NCI-H2107 treated with DMSO at 0.1 percent for 48 hours (cell line): ENCODE measurements around the gene COL27A1.

Experiments used
- DNase-seq: peaks from one replicate; lab custom pipeline; 2025; ENCODE audit not compliant: unreplicated experiment; lab: John Stamatoyannopoulos, UW

Gene COL27A1

GRCh38 chr9:114238891-114239875 lies 83.8 kb downstream of the COL27A1 start:
- no peak for DNase-seq

- DNase-seq, result no peak
Measured at GRCh38 chr9:114240216-114240615, 84.9 kb downstream of the COL27A1 start.

- no peak for DNase-seq
Measured at GRCh38 chr9:114240647-114241558, 85.6 kb downstream of the COL27A1 start.

DNA sequence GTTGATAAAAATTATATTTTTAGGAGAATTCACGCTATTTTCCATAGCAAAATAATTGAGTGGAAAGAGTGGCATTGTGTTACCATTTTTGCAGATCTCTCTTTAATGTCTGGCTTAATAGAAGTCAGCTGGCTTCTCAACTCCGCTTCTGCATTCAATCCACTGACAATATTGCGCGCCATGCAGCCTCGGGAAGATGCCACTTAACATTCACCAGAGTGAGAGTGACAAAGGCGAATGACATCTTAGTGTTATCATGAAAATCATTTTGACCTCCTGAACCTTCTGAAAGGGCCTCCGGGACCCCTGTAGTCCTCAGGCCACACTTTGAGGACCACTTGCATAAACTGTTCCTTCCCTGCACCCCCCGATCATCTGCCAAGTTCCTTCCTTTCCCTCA lies 87.5 kb downstream of the COL27A1 start:
- no peak for DNase-seq

DNA sequence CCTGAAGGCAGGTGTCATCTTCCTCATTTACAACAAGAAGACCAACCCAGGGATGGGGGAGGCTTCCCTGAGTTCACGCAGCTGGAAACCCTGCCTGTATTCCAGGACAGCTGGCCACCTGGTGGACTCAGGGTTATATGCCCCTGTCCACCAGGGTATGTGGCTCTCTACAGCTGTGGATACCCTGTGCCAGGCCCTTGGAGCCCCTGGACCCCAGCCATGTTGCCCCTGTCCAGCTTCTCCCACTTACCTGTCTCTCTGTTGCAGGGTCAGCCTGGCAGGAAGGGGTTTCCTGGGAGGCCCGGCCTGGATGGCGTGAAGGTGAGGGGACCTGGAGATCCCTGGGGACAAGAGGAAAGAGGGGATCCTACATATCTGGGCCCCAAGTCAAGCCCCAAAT lies 87.9 kb downstream of the COL27A1 start:
- no peak for DNase-seq

- DNase-seq, result no peak
Measured at GRCh38 chr9:114244570-114244969, 89.2 kb downstream of the COL27A1 start.

- no peak for DNase-seq
Measured at GRCh38 chr9:114246558-114246957, 91.2 kb downstream of the COL27A1 start.

- no peak for DNase-seq
Measured at GRCh38 chr9:114247077-114247476, 91.7 kb downstream of the COL27A1 start.

GRCh38 chr9:114247491-114247890 lies 92.2 kb downstream of the COL27A1 start:
- no peak for DNase-seq

DNA sequence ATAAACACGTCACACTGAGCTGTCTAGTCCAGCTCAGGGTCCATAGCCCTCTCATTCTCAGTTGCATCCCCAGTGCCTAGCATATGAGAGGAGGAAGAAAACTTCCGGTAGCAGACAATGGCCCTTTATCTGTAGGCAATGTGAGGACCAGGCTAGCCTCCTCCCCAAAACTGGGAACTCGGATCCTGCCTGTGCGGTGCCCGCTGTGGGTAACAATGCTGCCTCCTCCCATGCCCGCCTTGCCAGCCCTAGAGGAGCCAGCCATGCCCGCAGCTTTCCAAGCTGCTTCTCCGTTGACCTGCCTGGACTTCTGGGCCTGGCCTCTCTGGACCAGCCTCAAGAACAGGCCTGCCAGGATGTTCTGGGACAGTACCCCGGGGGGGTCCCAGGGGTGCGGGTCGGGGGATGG lies 93.0 kb downstream of the COL27A1 start:
- DNase-seq, result no peak

- DNase-seq, result no peak
Measured at GRCh38 chr9:114249424-114250234, 94.3 kb downstream of the COL27A1 start.

DNA sequence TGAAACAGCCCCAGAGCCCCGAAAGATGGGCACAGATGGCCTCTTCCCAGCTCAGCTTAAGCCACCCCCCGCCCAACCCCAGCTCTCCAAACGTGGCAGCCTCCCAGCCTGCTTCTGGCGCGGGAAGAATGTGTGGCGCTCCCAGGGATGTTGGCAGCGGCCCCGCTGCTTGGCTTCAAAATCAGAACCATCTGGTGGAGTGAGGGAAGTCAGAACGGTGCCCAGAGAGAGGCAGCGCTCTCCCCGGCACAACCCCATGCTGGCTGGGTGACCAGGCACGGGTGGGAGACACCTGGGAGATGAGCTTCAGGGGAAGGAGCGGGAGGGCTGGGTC lies 94.9 kb downstream of the COL27A1 start:
- DNase-seq, result no peak

- DNase-seq, result no peak
Measured at GRCh38 chr9:114250648-114251047, 95.3 kb downstream of the COL27A1 start.

GRCh38 chr9:114252394-114252793 lies 97.1 kb downstream of the COL27A1 start:
- DNase-seq, result no peak

DNA sequence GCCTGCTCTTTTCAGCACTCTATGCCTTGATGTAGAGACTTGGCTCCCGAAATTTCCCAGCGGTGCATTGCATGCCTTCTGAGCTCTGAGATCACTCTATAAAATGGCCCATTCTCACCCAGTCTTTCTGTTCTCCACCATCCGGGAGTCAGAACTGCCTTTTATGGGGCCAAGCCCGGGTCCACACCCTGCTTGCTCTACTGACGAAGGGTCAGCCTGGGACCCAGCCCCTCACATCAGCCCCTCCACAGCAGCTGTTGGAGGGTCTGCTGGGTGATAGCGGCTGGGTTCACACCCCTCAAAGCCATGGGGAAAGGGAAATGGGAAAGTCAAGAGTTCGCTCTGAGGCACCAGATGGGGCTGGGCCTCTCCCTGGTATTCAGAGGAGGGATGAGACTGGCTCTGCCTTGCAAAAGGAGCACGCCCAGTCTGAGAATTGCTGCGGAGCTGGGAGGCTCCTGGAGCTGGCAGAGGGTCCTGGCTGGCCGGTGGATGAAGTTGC lies 101.5 kb downstream of the COL27A1 start:
- DNase-seq, result no peak

DNA sequence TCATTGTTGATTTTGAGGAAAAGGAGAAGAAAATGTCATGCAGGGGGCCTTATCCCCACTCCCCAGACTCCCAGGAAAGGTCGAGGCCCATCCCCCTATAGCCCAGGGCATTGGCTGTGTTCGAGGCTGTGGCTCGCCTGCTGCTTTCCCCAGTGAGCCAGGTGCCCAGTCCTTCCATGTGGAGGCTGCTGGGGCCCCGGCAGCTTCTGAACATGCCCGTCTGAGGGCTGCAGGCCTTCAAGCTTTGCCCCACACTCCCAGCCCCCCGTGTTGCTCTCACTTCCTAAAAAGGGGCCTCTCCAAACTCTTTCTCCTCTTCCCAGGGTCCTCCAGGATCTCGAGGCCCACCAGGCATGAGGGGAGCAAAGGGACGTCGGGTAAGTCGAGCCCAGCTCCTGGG lies 102.9 kb downstream of the COL27A1 start:
- DNase-seq, result no peak

GRCh38 chr9:114258866-114259797 lies 103.8 kb downstream of the COL27A1 start:
- no peak for DNase-seq

- DNase-seq, result no peak
Measured at GRCh38 chr9:114259798-114260523, 104.6 kb downstream of the COL27A1 start.

GRCh38 chr9:114261026-114261425 lies 105.7 kb downstream of the COL27A1 start:
- no peak for DNase-seq
